Measurements from ENCODE around the gene BCL7A.

The BCL7A gene

DNA sequence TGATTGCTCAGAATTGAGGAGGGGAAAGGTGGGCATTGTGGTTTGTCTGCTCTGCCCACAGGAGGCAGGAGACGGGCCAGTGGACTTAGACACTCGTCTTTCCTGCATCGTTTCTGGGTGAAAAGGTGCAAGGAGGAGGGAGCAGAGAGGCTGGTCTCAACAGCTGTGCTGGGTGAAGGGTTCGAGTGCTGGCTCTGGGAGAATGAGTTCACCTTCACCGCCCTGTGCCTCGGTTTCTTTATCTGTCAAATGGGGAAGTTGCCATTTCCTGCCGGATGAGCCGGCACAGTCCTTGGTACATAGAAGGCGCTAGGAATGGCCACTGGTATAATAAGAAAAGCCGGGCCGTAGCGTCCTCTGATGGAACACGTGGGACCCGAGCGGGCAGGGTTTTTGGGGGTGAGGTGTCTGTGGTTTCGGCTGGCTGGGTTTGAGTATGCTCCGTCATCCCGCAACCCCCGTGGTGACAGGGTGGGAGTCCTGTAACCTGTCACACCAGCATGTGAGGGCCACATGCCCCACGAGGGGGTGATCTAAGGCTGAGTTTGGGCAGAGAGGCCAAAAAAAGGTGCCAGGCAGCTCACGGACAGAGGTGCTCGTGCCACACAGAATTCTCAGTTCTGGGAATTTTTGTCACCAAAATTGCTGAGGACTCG, 7.3 kb downstream of the BCL7A start:
- TF ChIP-seq, protein P1, sequence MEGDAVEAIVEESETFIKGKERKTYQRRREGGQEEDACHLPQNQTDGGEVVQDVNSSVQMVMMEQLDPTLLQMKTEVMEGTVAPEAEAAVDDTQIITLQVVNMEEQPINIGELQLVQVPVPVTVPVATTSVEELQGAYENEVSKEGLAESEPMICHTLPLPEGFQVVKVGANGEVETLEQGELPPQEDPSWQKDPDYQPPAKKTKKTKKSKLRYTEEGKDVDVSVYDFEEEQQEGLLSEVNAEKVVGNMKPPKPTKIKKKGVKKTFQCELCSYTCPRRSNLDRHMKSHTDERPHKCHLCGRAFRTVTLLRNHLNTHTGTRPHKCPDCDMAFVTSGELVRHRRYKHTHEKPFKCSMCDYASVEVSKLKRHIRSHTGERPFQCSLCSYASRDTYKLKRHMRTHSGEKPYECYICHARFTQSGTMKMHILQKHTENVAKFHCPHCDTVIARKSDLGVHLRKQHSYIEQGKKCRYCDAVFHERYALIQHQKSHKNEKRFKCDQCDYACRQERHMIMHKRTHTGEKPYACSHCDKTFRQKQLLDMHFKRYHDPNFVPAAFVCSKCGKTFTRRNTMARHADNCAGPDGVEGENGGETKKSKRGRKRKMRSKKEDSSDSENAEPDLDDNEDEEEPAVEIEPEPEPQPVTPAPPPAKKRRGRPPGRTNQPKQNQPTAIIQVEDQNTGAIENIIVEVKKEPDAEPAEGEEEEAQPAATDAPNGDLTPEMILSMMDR (IDR thresholded peaks at IDR 0.05; ENCODE audit: borderline replicate concordance, insufficient read depth, low read depth, low read length) = peak; percentile 43; the same call in 1 of the 2 replicates
- peak overlapping the region; percentile 19 for H3K4me3 ChIP-seq (ENCODE audit: low read depth, low read length)

GRCh38 chr12:122029620-122030423, 8.1 kb downstream of the BCL7A start:
- peak overlapping the region; percentile 15 for H3K4me3 ChIP-seq (ENCODE audit: low read depth, low read length)
- TF ChIP-seq, protein P1 (IDR thresholded peaks at IDR 0.05; ENCODE audit: borderline replicate concordance, insufficient read depth, low read depth, low read length) = no peak

GRCh38 chr12:122030424-122031035, 8.8 kb downstream of the BCL7A start:
- TF ChIP-seq, protein P1 (IDR thresholded peaks at IDR 0.05; ENCODE audit: borderline replicate concordance, insufficient read depth, low read depth, low read length) = no peak
- no peak overlapping the region for H3K4me3 ChIP-seq (ENCODE audit: low read depth, low read length)

DNA sequence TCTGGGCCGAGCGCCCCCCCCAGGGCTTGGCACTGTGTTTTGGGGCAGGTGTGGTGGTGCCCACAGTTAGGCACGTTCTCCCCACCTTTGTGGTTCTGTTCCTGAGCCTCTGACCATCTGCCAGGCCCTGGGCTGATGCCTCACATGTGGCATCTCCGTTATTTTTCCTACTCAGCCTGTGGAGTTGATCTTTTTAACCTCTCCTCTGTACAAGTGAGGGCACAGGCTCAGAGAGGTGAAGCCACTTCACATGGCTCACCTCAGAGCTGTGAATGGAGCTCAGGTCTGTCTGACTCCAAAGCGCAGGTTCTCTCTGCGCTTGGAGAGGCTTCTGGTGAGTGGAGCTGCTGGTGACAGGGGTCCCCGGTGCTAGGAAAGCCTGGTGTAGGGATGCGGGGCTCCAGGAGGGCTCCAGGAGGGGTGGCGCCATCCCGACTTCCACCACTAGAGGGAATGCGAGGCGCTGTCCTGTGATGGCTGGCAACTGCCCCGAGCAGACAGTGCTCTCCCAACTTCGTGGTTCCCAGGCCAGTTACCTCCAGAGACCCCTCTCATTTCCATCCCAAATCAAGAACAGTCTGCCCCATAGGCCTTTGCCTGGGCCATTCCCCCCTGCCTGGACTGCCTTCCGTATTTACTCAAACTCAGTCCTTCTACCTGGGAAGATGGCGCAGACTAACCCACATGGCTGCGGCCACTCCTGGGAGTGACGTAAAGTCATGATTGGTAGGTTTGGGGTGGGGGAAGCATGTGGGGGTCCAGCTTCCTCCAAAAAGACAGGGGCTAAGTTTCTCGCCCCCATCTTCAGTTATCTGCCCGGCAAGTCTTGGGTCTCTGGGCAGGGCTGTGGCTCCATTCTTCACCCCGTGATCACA, 9.9 kb downstream of the BCL7A start:
- TF ChIP-seq, protein P1 (IDR thresholded peaks at IDR 0.05; ENCODE audit: borderline replicate concordance, insufficient read depth, low read depth, low read length) = peak; percentile 88
- no peak overlapping the region for H3K4me3 ChIP-seq (ENCODE audit: low read depth, low read length)

- no peak overlapping the region for H3K4me3 ChIP-seq (ENCODE audit: low read depth, low read length)
- TF ChIP-seq, protein P1 (IDR thresholded peaks at IDR 0.05; ENCODE audit: borderline replicate concordance, insufficient read depth, low read depth, low read length) = no peak
Measured at GRCh38 chr12:122032580-122032979, 10.9 kb downstream of the BCL7A start.

DNA sequence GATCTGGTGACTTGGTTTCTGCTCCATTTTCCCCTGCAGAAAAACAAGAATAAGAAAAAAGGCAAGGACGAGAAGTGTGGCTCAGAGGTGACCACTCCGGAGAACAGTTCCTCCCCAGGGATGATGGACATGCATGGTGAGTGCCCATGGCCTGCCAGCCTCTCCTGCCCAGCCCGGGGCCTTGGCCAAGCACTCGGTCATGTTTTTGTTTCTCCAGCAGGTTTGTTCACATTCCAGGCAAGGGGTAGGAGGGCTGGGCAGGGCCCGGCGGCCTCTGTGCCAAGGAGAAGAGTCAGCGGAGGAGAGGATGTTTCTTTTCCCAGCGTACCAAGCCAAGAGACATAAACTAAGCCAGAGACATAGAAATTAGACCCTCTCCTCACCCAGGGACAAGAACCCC, 13.6 kb downstream of the BCL7A start:
- TF ChIP-seq, protein P1 (IDR thresholded peaks at IDR 0.05; ENCODE audit: borderline replicate concordance, insufficient read depth, low read depth, low read length) = no peak
- no peak overlapping the region for H3K4me3 ChIP-seq (ENCODE audit: low read depth, low read length)

Measured in GM12875 (cell line).